A549 (cell line): Measurements from ENCODE around the gene STOML2.

Source experiments
- CEBPB ChIP-seq, 2 experiments: fragments of >200 bp in 1 of 2; sonication (Bioruptor Twin) in 1 of 2; formaldehyde crosslinking in 1 of 2; IDR thresholded peaks; 2 replicates each; pipeline ENCODE4 v1.6.1; 2012 to 2016
- EP300 ChIP-seq, 2 experiments: fragments of >200 bp; sonication (Bioruptor Twin); formaldehyde crosslinking; IDR thresholded peaks; 2 replicates in 1 of 2; 3 replicates in 1 of 2; pipeline ENCODE4 v1.6.1; 2016 to 2017
- FOSL2 ChIP-seq, 2 experiments: fragments of 450-650 bp in 1 of 2; fragments of >200 bp in 1 of 2; sonication (Bioruptor Twin) in 1 of 2; formaldehyde crosslinking; IDR thresholded peaks; 2 replicates each; pipeline versions ENCODE4 v1.5.0 to v1.6.1; 2016 to 2020; ENCODE audit warnings: mild to moderate bottlenecking in 1 of 2, moderate library complexity in 1 of 2
- HDAC2 ChIP-seq: fragments of 200-600 bp; sonication (generic); IDR thresholded peaks from 2 replicates; pipeline ENCODE4 v1.6.1; 2016
- KDM1A ChIP-seq: fragments of 200-600 bp; sonication (generic); IDR thresholded peaks from 2 replicates; pipeline ENCODE4 v1.6.1; 2016; ENCODE audit warnings: low read depth, mild to moderate bottlenecking
- MAFK ChIP-seq: fragments of 450-650 bp; IDR thresholded peaks from 2 replicates; pipeline ENCODE4 v1.6.1; 2014; ENCODE audit not compliant: partially characterized antibody
- MYC ChIP-seq: IDR thresholded peaks from 2 replicates; pipeline ENCODE4 v1.6.1; 2012; ENCODE audit warnings: mild to moderate bottlenecking, inconsistent platforms, low read length, improper control_type of control experiment, borderline replicate concordance
- NFE2L2 ChIP-seq: fragments of 150-350 bp; conservative IDR thresholded peaks from 2 replicates; pipeline ENCODE4 v1.6.1; 2014; ENCODE audit warnings: low read length
- POLR2A ChIP-seq: IDR thresholded peaks from 2 replicates; pipeline ENCODE4 v1.6.1; 2012; ENCODE audit warnings: mild to moderate bottlenecking, low read length
- RAD21 ChIP-seq, 2 experiments: fragments of >200 bp in 1 of 2; sonication (Bioruptor Twin) in 1 of 2; formaldehyde crosslinking in 1 of 2; IDR thresholded peaks in 1 of 2; conservative IDR thresholded peaks in 1 of 2; 2 replicates in 1 of 2; 3 replicates in 1 of 2; pipeline ENCODE4 v1.6.1; 2012 to 2018; ENCODE audit warnings: inconsistent platforms in 1 of 2
- RFX5 ChIP-seq: fragments of 450-650 bp; IDR thresholded peaks from 2 replicates; pipeline ENCODE4 v1.7.1; 2014; ENCODE audit warnings: antibody characterized with exemption, mild to moderate bottlenecking, moderate library complexity
- TF ChIP-seq, protein P1 (sequence below): fragments of >200 bp; sonication (Bioruptor Twin); formaldehyde crosslinking; IDR thresholded peaks from 3 replicates; pipeline ENCODE4 v1.5.1; 2016
- TF ChIP-seq, protein P2 (sequence below): fragments of 250-450 bp; sonication (Bioruptor Pico); IDR thresholded peaks from 2 replicates; pipeline ENCODE4 v1.5.0; 2021; ENCODE audit warnings: mild to moderate bottlenecking, moderate library complexity, borderline replicate concordance
- TF ChIP-seq, protein P3 (sequence below): fragments of 150-350 bp; IDR thresholded peaks from 2 replicates; pipeline ENCODE4 v1.6.1; 2014; ENCODE audit warnings: low read depth, mild to moderate bottlenecking, low read length

DNA sequence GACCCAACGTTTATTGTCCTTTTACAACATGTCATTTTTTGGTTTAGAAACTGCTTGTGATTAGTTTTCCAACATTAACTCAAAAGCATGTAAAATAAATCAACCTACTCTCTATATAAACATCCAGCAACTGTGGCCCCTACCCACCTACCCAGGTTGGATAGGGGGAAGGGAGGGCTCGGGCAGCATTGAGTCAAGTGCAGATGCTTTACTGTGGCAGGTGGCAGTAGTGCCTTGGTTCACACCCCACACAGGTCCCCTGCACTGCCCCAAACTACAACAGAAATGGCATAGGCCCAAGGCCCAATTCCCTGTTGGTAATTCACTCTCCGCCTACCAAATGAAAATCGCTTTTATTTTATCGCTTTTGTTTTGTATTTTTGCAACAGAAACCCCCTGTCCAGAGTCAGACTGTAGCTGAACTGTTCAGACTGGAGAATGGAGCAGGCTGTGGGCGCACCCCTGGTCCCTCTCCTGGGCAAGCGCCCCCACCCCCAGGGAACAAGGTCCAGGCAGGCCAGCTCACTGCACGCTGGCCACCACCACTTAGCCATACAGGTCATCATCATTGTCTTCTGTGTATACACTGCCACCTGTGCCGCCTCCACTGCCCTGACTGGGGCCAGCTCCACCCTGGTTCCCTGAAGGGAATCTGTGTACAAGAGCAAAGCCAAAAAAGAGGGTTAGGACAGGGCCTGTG lies 46.2 kb downstream of the STOML2 start:
- TF ChIP-seq, protein P1, sequence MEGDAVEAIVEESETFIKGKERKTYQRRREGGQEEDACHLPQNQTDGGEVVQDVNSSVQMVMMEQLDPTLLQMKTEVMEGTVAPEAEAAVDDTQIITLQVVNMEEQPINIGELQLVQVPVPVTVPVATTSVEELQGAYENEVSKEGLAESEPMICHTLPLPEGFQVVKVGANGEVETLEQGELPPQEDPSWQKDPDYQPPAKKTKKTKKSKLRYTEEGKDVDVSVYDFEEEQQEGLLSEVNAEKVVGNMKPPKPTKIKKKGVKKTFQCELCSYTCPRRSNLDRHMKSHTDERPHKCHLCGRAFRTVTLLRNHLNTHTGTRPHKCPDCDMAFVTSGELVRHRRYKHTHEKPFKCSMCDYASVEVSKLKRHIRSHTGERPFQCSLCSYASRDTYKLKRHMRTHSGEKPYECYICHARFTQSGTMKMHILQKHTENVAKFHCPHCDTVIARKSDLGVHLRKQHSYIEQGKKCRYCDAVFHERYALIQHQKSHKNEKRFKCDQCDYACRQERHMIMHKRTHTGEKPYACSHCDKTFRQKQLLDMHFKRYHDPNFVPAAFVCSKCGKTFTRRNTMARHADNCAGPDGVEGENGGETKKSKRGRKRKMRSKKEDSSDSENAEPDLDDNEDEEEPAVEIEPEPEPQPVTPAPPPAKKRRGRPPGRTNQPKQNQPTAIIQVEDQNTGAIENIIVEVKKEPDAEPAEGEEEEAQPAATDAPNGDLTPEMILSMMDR, result no peak
- TF ChIP-seq RFX5 (no peak), HDAC2 (no peak), NFE2L2 (no peak), RAD21 (conservative IDR thresholded peaks at IDR 0.05 in 1 of 2, IDR thresholded peaks at IDR 0.05 in 1 of 2) (no peak), EP300 (IDR thresholded peaks at IDR 0.05) (no peak), CEBPB (IDR thresholded peaks at IDR 0.05) (no peak), KDM1A (no peak), POLR2A (no peak), MAFK (no peak), MYC (no peak), FOSL2 (IDR thresholded peaks at IDR 0.05) (no peak), FOSL2 (CRISPR knock-in tag; IDR thresholded peaks at IDR 0.05) (no peak)
- TF ChIP-seq, protein P2, sequence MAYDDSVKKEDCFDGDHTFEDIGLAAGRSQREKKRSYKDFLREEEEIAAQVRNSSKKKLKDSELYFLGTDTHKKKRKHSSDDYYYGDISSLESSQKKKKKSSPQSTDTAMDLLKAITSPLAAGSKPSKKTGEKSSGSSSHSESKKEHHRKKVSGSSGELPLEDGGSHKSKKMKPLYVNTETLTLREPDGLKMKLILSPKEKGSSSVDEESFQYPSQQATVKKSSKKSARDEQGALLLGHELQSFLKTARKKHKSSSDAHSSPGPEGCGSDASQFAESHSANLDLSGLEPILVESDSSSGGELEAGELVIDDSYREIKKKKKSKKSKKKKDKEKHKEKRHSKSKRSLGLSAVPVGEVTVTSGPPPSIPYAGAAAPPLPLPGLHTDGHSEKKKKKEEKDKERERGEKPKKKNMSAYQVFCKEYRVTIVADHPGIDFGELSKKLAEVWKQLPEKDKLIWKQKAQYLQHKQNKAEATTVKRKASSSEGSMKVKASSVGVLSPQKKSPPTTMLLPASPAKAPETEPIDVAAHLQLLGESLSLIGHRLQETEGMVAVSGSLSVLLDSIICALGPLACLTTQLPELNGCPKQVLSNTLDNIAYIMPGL (CRISPR knock-in tag), result no peak
- TF ChIP-seq, protein P3, sequence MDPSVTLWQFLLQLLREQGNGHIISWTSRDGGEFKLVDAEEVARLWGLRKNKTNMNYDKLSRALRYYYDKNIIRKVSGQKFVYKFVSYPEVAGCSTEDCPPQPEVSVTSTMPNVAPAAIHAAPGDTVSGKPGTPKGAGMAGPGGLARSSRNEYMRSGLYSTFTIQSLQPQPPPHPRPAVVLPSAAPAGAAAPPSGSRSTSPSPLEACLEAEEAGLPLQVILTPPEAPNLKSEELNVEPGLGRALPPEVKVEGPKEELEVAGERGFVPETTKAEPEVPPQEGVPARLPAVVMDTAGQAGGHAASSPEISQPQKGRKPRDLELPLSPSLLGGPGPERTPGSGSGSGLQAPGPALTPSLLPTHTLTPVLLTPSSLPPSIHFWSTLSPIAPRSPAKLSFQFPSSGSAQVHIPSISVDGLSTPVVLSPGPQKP, result no peak
